Ovary (tissue), 9 donors: Measurements from ENCODE around the gene LMOD3. TPM values are rescaled to one million over a fixed set of nuclear protein-coding genes. Genes with fewer than 3 reads are reported as not detected.
A peak's percentile ranks its signal among the peaks of the same experiment; 100 is the strongest.

Experiments
- DNase-seq, 5 donors: peaks; one replicate each; pipeline ENCODE4 v3.0.0-alpha.2; 2019 to 2020
- H3K27ac ChIP-seq, 2 donors: fragments of 200-600 bp; one replicate each; pipeline versions ENCODE4 v1.5.1 to v1.8.0; 2019 to 2022
- H3K27me3 ChIP-seq: fragments of 200-600 bp; one replicate; pipeline ENCODE4 v1.8.0; 2022
- H3K36me3 ChIP-seq: fragments of 200-600 bp; sonication (generic); one replicate; pipeline ENCODE4 v1.5.1; 2019
- H3K4me1 ChIP-seq: one replicate; pipeline ENCODE4 v1.8.1; 2013; ENCODE audit warnings: mild to moderate bottlenecking, moderate library complexity; ENCODE audit not compliant: insufficient read depth
- H3K4me3 ChIP-seq: fragments of 200-600 bp; sonication (generic); one replicate; pipeline ENCODE4 v1.5.1; 2017
- H3K9me3 ChIP-seq, 2 donors: fragments of 200-600 bp in 1 of 2; sonication (generic) in 1 of 2; one replicate each; pipeline versions ENCODE4 v1.5.1 to v1.8.1; 2013 to 2019; ENCODE audit warnings: mild to moderate bottlenecking in 1 of 2, moderate library complexity in 1 of 2
- CTCF ChIP-seq, 3 donors: fragments of 450-650 bp in 2 of 3; fragments of 200-600 bp in 1 of 3; IDR thresholded peaks; one replicate each; pipeline versions ENCODE4 v1.5.1 to v1.8.0; 2016 to 2022; ENCODE audit warnings: antibody characterized with exemption in 3 of 3, mild to moderate bottlenecking in 1 of 3
- EP300 ChIP-seq: sonication (generic); formaldehyde crosslinking; IDR thresholded peaks from one replicate; pipeline ENCODE4 v1.6.1; 2017; ENCODE audit warnings: antibody characterized with exemption
- POLR2A ChIP-seq: fragments of 450-650 bp; IDR thresholded peaks from one replicate; pipeline ENCODE4 v1.6.1; 2017; ENCODE audit warnings: antibody characterized with exemption, mild to moderate bottlenecking, moderate library complexity
- WGBS, 3 donors: extraction: QIAGEN DNeasy Blood & Tissue Kit in 1 of 3; methylation state at CpG; one replicate each; pipeline versions ENCODE4 v1.1.5 to v1.1.7; 2013 to 2017; 5-methylcytosine and 5-hydroxymethylcytosine counted together
- intact Hi-C, 4 donors: fragments of 100-400 bp; cut with DNase I; formaldehyde crosslinking; loops; one replicate each; pipeline versions ENCODE4 v1.11.0 to v1.15.1; 2022 to 2023
- polyA plus RNA-seq, 2 donors: library from polyadenylated mRNA; stranded (reverse); fragments of 200-250 nt in 1 of 2; fragments of 350-450 nt in 1 of 2; fragmentation: Illumina TruSeq in 1 of 2; extraction: RNeasy Lipid Tissue Mini Kit (QIAGEN cat#74804) in 1 of 2; gene quantifications; one replicate each; pipeline ENCODE4 v1.2.3, GENCODE V29; 2013 to 2014
- total RNA-seq, 7 donors: library from RNA; depleted of rRNA in 2 of 7; stranded (reverse); fragments of >200 nt in 2 of 7; fragmentation: NEBNext Ultra II Directional in 3 of 7; extraction: Animal tissue kit (Norgen Biotek cat#: 25700) in 3 of 7; gene quantifications; one replicate each; pipeline versions ENCODE4 v1.1.0 to v1.2.4, GENCODE V29; 2016 to 2023
- donor health status: DM: no; HTN: no; CAD: no; lungs with moderate emphysema.
- donor health status: DM: no; HTN: no; CAD: no.
- donor health status: Bipolar disorder and iron deficiency.
- donor health status: DM: yes; HTN: yes; CAD: no.
- donor health status: DM: no; HTN: no; CAD: no.
- donor health status: DM: yes; HTN: yes; CAD: no.

The LMOD3 gene
- total and polyA plus RNA-seq, 9 donors, result 0.10 to 0.36 (median 0.13) TPM; not detected in 6

GRCh38 chr3:69097407-69098086 lies 24.8 kb downstream of the LMOD3 start:
- H3K27ac ChIP-seq, result no peak overlapping the region
- no peak overlapping the region for H3K4me3 ChIP-seq
- no peaks in the 10 kb centered on the region for H3K27me3 ChIP-seq
- intact Hi-C loops, result no loop called here
- H3K4me1 ChIP-seq, result peaks cover 10% of the 10 kb centered on the region
- TF ChIP-seq EP300 (no peak), CTCF (IDR thresholded peaks at IDR 0.05) (no peak), POLR2A (no peak)
- H3K9me3 ChIP-seq, result no peaks in the 10 kb centered on the region
- no peaks in the 10 kb centered on the region for H3K36me3 ChIP-seq
- WGBS, 3 donors, result 96 to 97% (median 96%) methylated on average over 9 of the region's 9 CpGs
- DNase-seq, result no peak

- TF ChIP-seq CTCF (IDR thresholded peaks at IDR 0.05), result no peak
- TF ChIP-seq POLR2A, result no peak
- no peak for TF ChIP-seq EP300
- intact Hi-C loops, result no loop called here
- WGBS, 3 donors, result 92 to 98% (median 96%) methylated on average over 3 to 5 of the region's 5 CpGs
- no peak overlapping the region for H3K4me3 ChIP-seq
- peaks cover 8% of the 10 kb centered on the region for H3K4me1 ChIP-seq
- H3K27me3 ChIP-seq, result no peaks in the 10 kb centered on the region
- no peak for DNase-seq
- no peak overlapping the region for H3K27ac ChIP-seq
- no peaks in the 10 kb centered on the region for H3K9me3 ChIP-seq
- no peaks in the 10 kb centered on the region for H3K36me3 ChIP-seq
Measured at GRCh38 chr3:69096299-69096698, 26.1 kb downstream of the LMOD3 start.

GRCh38 chr3:69095636-69096035 lies 26.8 kb downstream of the LMOD3 start:
- no peak for DNase-seq
- Histone ChIP-seq H3K36me3 (no peaks in the 10 kb centered on the region), H3K4me1 (peaks cover 8% of the 10 kb centered on the region), H3K27ac (no peak overlapping the region), H3K4me3 (no peak overlapping the region), H3K9me3 (no peaks in the 10 kb centered on the region), H3K27me3 (no peaks in the 10 kb centered on the region)
- TF ChIP-seq EP300 (no peak), CTCF (IDR thresholded peaks at IDR 0.05) (no peak), POLR2A (no peak)
- intact Hi-C loops, result no loop called here
- WGBS, 3 donors, result 74 to 79% (median 78%) methylated on average over 5 of the region's 5 CpGs

GRCh38 chr3:69094467-69095205 lies 27.8 kb downstream of the LMOD3 start:
- Histone ChIP-seq H3K4me3 (no peak overlapping the region), H3K4me1 (peaks cover 8% of the 10 kb centered on the region), H3K27me3 (no peaks in the 10 kb centered on the region), H3K9me3 (no peaks in the 10 kb centered on the region), H3K36me3 (no peaks in the 10 kb centered on the region), H3K27ac (peak overlapping the region in 1 of 2 donors; percentile 58)
- TF ChIP-seq EP300 (no peak), CTCF (IDR thresholded peaks at IDR 0.05) (no peak), POLR2A (no peak)
- 17 to 24% (median 18%) methylated on average over 8 of the region's 8 CpGs for WGBS, 3 donors
- intact Hi-C loops, result no loop called here
- DNase-seq, result no peak
